Measurements from ENCODE around the gene PLA2G3.
"Not testable (repeated sequence)": the region's sequence is repeated elsewhere in the genome, so short reads cannot be mapped to it uniquely, and the experiment has no call there.

PLA2G3 gene

DNA sequence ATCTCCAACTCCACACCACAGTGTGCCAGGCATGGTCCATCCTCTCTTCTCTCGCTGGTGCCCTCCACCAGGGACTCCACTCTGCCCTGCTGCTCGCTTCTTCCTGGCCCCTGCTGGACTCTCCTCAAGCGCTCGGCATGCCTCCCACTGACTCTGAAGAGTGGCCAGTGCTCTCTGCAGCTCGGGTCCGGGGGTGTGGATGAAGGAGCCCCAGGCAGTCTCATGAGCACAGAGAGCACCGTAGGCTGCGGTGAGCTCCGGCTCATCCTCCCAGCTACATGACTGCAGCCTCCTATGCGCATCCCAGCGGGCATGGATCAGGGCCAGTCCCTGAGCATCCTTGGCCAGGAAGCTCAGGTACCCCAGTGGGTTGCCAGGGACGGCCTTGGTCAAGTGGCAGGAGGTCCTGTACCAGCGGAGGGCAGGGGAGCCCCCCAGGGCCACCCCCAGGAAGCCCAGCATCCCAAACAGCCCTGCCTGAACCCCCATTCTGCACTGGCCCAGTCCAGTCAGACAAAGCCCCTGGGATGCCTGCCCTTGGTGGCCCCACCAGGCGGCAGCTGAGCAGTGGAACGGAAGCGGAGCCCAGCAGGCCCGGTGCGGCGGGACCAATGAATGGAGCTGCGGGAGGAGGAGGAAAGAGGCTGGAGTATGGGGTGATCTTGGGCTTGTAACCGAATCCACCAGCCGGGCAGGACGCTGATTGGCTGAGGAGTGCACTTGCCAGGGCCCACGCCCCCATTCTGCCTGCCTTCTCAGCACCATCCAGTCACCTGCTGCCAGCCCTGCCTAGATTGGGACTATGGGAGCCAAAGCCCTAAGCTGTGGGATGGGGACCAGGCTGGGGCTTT, at the start of gene PLA2G3:
Gene PLA2G3 (minus strand): TSS at position 643 of the 851 bp plus-strand sequence. CDS start 154 bp downstream, at position 489.
- DNase-seq, result peak; percentile 87

DNA sequence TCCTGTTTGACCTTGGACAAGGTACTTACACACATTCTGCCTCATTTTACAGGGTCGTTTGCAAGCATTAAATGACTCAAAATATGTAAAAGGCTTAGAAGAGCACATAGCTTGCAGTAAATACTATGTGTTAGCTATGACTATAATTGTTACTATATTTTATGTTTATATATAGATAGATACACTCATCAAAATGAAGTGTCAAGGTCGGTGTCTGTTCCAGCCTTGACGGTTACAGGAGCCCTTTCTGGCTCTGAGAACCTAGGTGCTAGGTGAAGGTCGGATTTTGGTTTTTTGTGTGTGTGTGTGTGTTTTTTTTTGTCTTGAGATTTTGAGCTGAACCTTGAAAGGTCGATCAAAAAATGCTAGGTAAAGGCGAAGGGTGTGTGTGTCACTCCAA, 47.3 kb upstream of the PLA2G3 start:
- no peak for DNase-seq

DNA sequence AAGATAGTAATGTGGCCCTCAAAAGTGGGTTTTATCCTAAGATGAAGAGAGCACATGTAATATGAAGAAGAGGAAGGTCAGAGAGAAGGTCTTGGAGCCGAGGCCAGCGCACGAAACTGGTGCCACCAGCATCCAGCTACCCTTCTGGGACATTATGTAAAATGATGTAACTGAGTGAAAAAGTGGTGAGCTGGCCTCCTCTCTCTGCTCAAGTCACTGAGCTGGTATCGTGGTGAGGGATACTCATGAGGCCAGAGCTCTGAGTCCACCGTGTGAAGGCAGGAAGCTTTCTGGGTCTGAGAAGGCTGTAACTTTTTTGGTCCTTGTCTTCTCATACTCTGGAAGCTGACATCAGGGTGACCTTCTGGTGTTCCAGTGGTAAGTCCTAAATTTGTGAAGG, 44.7 kb upstream of the PLA2G3 start:
- no peak for DNase-seq

DNA sequence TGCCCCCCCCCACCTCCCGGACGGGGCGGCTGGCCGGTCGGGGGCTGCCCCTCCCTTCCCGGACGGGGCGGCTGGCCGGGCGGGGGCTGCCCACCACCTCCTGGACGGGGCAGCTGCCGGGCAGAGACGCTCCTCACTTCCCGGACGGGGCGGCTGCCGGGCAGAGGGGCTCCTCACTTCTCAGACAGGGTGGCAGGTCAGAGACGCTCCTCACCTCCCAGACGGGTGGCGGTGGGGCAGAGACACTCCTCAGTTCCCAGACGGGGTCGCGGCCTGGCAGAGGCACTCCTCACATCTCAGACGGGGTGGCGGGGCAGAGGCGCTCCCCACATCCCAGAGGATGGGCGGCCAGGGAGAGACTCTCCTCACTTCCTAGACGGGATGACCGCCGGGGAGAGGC, 43.7 kb upstream of the PLA2G3 start:
- no peak for DNase-seq

- peak; percentile 23 for DNase-seq
These were observed 39.0 kb upstream of the PLA2G3 start for GRCh38 chr22:31179345-31179744.

DNA sequence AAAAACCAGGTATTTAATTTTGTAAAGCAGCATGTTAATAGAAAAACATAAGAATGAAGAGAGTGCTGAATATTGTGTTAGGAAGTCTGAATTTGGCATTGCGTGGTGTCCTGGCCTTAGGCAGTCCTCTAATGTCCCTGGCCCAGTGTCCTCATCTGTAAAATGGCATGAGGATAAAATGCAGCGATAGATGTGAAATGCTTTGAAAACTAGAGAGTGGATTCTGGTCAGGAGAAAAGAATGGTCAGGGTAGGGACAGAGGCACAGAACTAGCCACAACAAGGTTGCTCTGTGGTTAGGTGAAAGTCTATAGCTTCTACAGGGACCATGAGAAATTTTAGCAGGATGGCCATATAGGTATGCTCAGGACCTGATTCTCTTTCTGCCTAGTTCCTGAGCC, 38.6 kb upstream of the PLA2G3 start:
- no peak for DNase-seq

DNA sequence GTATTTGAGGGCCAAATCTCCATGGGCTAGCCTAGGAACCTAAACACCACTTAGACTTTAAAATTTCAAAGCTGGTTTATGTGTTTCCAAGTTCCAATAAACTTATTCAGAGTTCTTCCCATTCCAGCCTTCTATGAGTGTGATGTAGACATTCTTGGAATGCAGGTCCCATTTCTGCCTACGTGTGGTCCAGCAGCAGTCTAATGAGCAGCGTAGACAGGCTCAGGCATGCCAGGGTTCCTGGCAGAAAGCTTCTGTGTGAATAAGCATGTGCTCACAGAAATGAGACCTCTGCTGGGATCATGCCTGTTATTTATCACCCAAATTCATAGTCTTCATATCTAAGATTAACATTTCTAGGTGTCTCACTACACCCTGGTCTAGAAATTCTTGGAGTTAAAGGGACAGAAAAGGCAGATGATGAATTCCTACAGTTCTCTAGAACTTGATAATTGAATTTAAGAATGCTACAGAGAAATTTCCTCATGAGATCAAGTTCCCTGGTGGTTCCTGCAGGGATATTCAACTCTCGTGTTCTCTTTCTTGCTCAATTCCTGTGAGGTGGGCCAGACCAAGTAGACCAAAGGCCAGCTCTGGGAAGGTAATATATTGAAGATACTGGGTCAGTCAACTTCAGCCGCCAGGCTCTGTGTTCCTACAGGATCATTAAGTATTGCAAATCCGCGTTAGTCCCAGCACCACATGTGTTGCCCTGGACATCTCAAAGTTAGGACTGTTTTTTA, 37.3 kb upstream of the PLA2G3 start:
- DNase-seq, result no peak

- no peak for DNase-seq
These were observed 36.6 kb upstream of the PLA2G3 start for GRCh38 chr22:31176923-31177322.

- no peak for DNase-seq
These were observed 33.3 kb upstream of the PLA2G3 start for GRCh38 chr22:31173386-31174145.

DNA sequence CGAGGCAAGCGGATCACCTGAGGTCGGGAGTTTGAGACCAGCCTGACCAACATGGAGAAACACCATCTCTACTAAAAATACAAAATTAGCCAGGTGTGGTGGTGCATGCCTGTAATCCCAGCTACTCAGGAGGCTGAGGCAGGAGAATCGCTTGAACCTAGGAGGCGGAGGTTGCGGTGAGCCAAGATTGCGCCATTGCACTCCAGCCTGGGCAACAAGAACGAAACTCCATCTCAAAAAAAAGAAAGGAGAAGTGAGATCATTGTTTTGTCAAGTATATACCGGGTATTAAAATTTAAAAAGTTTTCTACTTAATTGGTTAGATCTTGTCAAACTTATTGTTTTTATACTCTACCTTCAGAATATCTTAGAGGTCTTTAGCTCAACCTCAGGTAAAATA, 31.4 kb upstream of the PLA2G3 start:
- not testable (repeated sequence) for DNase-seq

GRCh38 chr22:31170971-31171370, 30.7 kb upstream of the PLA2G3 start:
- DNase-seq, result no peak

DNA sequence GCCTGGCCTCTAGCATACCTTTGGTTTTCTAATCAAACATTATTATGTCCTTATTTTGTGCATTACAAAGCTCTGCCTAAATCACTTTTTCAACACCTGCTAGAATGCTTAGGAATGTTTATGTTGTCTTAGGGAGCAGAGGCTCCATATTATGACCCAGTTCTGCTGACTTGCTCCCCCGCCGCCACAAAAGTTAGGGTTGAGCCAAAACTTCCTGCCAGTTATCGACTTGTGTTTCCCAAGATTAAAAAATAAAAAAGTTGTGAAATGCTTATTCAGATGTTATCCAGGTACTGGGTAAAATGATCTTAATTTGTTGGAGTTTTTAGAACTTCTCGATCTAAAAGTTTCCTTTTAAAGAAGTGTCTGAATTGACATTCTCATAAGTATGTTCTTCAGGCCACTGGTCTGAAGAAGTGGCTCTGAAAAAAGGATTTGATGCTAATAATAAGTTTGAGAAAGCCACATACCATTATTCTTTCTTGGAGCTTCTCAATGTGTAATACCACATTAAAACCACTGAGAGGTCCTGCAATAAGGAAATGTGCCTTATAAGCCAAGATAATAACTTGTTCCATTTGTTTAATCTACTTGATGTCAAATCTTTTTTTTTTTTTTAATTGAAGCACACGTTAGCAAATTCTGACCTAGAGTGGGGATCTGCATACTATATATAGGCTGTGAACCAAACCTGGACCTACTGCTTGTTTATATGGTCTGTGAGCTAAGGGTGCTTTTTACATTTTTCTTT, 21.9 kb upstream of the PLA2G3 start:
- DNase-seq, result no peak

DNA sequence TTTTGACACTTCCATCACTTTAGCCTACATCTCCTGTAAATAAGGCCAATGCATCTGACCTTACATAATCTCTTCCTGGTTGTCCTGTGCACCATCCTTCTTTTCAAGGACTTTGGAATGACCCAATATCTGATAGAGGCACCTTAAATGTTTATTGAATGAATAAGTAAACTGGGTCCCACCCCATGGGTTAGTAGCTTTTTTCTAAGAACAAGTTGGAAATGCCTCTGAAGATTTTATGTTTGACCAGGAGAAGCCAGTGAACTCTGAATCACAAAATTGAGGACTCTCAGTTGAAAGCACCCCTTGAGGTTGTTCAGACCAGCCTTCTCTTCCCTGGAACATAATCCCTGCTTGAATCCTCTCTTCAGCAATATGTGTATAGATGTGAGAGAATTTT, 21.1 kb upstream of the PLA2G3 start:
- no peak for DNase-seq

GRCh38 chr22:31160328-31160978, 20.1 kb upstream of the PLA2G3 start:
- no peak for DNase-seq

DNA sequence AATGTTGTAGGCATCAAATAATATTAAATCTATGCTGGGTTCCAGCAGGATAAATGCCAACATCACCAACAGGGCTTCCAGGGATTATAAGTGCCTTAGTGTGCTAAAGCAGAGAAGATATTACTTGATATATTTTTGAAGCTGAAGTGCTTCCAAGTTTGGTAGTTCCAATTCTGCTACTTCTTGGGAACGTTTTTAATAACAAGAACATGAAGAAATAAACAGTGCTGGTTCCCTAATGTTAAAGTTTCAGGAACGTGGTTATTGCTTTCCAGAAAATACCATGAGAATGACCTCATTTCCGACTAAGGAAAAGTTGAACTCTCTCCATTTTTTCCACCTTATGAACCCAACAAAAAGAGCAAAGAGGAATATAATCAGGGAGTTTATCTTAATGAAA, 15.1 kb upstream of the PLA2G3 start:
- no peak for DNase-seq

DNA sequence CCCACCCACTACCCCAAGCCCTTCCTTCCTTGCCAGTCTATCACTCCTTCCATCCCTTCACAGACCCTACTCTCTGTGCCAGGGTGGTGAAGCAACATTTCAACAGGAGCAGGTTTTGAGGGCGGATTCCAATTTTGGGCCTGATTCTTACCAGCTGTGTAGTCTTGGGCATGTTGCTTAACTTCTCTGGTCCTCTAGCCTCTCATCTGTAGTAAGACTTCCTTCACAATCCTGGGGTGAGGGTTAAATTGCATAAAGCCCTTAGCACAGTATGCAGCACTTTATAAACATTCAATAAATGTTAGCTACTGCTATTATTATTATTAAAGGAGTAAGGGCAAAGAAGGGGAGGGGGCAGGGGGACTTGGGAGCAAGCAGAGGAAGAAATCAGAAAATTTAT, 14.7 kb upstream of the PLA2G3 start:
- DNase-seq, result no peak

GRCh38 chr22:31153357-31153756, 13.0 kb upstream of the PLA2G3 start:
- no peak for DNase-seq

DNA sequence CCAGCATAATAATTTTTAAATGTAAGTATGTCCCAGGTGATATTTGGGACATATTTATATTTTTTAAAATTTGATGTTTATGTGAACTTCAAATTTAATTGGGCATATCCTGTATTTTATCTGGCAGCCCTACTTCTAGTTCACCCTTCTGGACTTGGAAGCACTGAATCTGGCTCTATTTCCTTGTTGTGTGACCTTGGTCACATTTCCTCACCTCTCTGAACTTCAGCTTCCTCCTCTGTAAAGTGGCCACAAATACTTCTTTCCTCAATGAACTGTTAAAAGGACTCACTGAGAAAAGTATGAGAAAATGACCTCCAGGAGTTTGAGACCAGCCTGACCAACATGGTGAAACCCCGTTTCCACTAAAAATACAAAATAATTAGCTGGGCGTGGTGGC, 11.6 kb upstream of the PLA2G3 start:
- no peak for DNase-seq

- DNase-seq, result no peak
These were observed 10.3 kb upstream of the PLA2G3 start for GRCh38 chr22:31150615-31151014.

DNA sequence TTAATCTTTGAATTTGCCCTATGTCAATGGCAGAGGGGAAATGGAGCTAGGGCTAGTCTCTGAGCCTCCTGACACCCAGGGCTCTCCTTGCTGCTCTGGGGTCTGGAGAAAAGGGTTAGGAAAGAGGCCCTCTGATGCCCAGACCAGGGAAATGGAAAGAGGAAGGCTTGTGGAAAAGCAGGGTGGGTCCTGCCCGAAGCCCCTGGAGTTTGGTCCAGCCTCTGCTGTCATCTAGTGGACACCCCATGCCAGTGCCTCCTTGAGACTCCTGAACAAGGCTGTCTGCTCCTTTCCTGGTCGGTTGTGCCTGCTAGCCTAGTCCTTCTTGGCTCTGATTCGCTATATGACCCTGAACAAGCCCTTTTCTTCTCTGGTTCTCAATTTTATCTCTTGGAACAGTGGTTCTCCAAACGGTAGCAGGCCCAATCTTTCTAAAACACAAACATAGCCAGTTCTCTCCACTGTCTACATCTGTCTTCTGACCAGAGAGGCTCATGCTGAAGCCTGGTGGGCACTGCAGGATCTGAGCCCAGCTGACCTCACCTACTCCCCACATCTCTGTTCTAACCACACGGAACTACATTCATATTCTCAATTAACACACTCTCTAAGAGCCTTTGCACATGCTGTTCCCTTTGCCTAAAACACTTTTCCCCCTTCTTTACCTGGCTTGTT, 8.8 kb upstream of the PLA2G3 start:
- DNase-seq, result peak; percentile 56

- DNase-seq, result no peak
These were observed 8.2 kb upstream of the PLA2G3 start for GRCh38 chr22:31148488-31148887.

DNA sequence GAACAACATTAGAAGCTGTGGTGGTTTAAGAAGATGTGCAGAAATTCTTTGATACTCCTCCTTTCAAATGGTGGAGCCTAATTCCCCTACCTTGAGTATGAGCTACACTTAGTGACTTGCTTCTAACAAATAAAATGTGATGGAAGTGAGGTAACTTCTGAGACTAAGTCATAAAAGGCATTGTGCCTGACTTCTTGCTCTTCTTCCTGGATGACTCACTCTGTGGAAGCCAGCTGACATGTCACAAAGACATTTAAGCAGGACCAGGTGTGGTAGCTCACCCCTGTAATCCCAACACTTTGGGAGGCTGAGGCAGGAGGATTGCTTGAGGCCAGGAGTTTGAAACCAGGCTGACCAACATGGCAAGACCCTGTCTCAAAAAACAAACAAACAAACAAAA, 3.9 kb upstream of the PLA2G3 start:
- DNase-seq, result no peak
